GM23248 (cell line): ENCODE results near the gene ARRDC1. TPM values are rescaled to one million over a fixed set of nuclear protein-coding genes. Genes with fewer than 3 reads are reported as not detected.

ENCODE experiments used
- DNase-seq: peaks from one replicate; pipeline ENCODE4 v3.0.0-alpha.2; 2015
- H2AFZ ChIP-seq: fragments of 200-600 bp; sonication (generic); 2 replicates; pipeline ENCODE4 v1.6.1; 2016; ENCODE audit warnings: antibody characterized with exemption
- H3F3A ChIP-seq: fragments of 200-600 bp; sonication (generic); 2 replicates; pipeline ENCODE4 v1.6.1; 2016; ENCODE audit warnings: mild to moderate bottlenecking, antibody characterized with exemption, mixed run types; ENCODE audit not compliant: insufficient read depth
- H3K27ac ChIP-seq: fragments of 200-600 bp; sonication (generic); 2 replicates; pipeline ENCODE4 v1.5.1; 2016; ENCODE audit warnings: mild to moderate bottlenecking
- H3K27me3 ChIP-seq: fragments of 200-600 bp; sonication (generic); replicated peaks from 2 replicates; pipeline ENCODE4 v1.6.1; 2016; ENCODE audit warnings: mild to moderate bottlenecking; ENCODE audit not compliant: insufficient read depth
- H3K36me3 ChIP-seq: fragments of 200-600 bp; sonication (generic); 2 replicates; pipeline ENCODE4 v1.6.1; 2016; ENCODE audit warnings: low read depth, mild to moderate bottlenecking
- H3K4me1 ChIP-seq: fragments of 200-600 bp; sonication (generic); 2 replicates; pipeline ENCODE4 v1.6.1; 2016; ENCODE audit warnings: mild to moderate bottlenecking; ENCODE audit not compliant: insufficient read depth
- H3K4me2 ChIP-seq: fragments of 200-600 bp; sonication (generic); one replicate; pipeline ENCODE4 v1.6.1; 2016; ENCODE audit warnings: mild to moderate bottlenecking; ENCODE audit not compliant: unreplicated experiment
- H3K4me3 ChIP-seq: fragments of 200-600 bp; sonication (generic); 2 replicates; pipeline ENCODE4 v1.5.1; 2016; ENCODE audit warnings: mild to moderate bottlenecking
- H3K79me2 ChIP-seq: fragments of 200-600 bp; sonication (generic); 2 replicates; pipeline ENCODE4 v1.6.1; 2016; ENCODE audit warnings: mild to moderate bottlenecking; ENCODE audit not compliant: insufficient read depth
- H3K9ac ChIP-seq: fragments of 200-600 bp; sonication (generic); 2 replicates; pipeline ENCODE4 v1.6.1; 2016; ENCODE audit warnings: mild to moderate bottlenecking
- H3K9me2 ChIP-seq: fragments of 200-600 bp; sonication (generic); 2 replicates; pipeline ENCODE4 v1.6.1; 2016; ENCODE audit warnings: mixed run types, mild to moderate bottlenecking, moderate library complexity; ENCODE audit not compliant: insufficient read depth
- H3K9me3 ChIP-seq: fragments of 200-600 bp; sonication (generic); one replicate; pipeline ENCODE4 v1.6.1; 2017; ENCODE audit warnings: low read depth
- H4K20me1 ChIP-seq: fragments of 200-600 bp; sonication (generic); 2 replicates; pipeline ENCODE4 v1.6.0; 2016; ENCODE audit not compliant: insufficient read depth
- EZH2 ChIP-seq: fragments of 200-600 bp; sonication (generic); IDR thresholded peaks from 2 replicates; pipeline ENCODE4 v1.6.1; 2018; ENCODE audit warnings: antibody characterized with exemption, mild to moderate bottlenecking; ENCODE audit not compliant: insufficient read depth, poor library complexity, severe bottlenecking
- EZH2phosphoT487 ChIP-seq: fragments of 200-600 bp; sonication (generic); IDR thresholded peaks from 2 replicates; pipeline ENCODE4 v1.6.1; 2018; ENCODE audit warnings: antibody characterized with exemption, moderate library complexity, mild to moderate bottlenecking, low read depth; ENCODE audit not compliant: insufficient read depth
- WGBS, 2 experiments: methylation state at CpG; one replicate each; pipeline ENCODE4 v1.1.6; 2015 to 2017; ENCODE audit warnings: low lambda C conversion rate in 2 of 2, low coverage in 1 of 2; ENCODE audit errors: missing lambda C conversion rate in 2 of 2; 5-methylcytosine and 5-hydroxymethylcytosine counted together
- in situ Hi-C: fragments of 300-500 bp; cut with MboI; formaldehyde crosslinking; loops from 2 replicates; pipeline ENCODE4 v1.15.0; 2020
- polyA plus RNA-seq: library from polyadenylated mRNA; unstranded; fragments of >200 nt; fragmentation: Nextera tagmentation; extraction: Ambion mirVana; gene quantifications from 2 replicates; pipeline ENCODE4 v1.2.1, GENCODE V29; 2016
- small RNA-seq: library from RNA; depleted of rRNA; stranded (forward); fragments of <200 nt; gene quantifications from one replicate; pipeline ENCODE3, GENCODE V24; 2014; ENCODE audit warnings: low read depth, low replicate concordance
- total RNA-seq: library from RNA; depleted of rRNA; stranded (reverse); fragments of >200 nt; shearing (Covaris generic); gene quantifications from 2 replicates; pipeline ENCODE4 v1.2.3, GENCODE V29; 2014; rRNA removed

The ARRDC1 gene
- total and polyA plus RNA-seq, 2 experiments from 2014 or later: 21.0 to 26.9 TPM

DNA sequence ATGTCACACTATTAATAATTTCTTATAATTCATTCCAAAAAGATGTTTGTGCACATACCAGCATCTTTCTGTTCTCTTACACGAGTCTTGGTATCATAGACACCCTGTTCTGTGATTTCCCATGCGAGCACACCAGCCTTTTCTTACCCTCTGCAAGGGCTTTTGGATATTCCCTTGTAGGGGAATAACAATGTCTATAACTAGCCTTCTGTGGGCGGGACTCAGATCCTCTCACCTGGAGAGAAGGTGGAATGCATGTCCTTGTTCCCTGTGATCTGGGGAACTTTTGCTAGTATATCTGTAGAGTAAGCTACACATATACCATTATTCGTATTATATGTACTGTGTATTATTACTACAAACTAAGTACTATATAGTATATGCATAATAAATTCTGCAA lies 58.1 kb downstream of the ARRDC1 start:
- no peak overlapping the region for H3K4me2 ChIP-seq
- no peak overlapping the region for H3K4me3 ChIP-seq
- H2AFZ ChIP-seq: no peak overlapping the region
- TF ChIP-seq EZH2: no peak
- no peak for TF ChIP-seq EZH2phosphoT487
- 92 to 95% methylated on average over 4 of the region's 4 CpGs for WGBS, 2 experiments
- no peaks in the 10 kb centered on the region for H3K4me1 ChIP-seq
- no peak overlapping the region for H3K27ac ChIP-seq
- H3K36me3 ChIP-seq: no peaks in the 10 kb centered on the region
- no peaks in the 10 kb centered on the region for H3K9me2 ChIP-seq
- DNase-seq: no peak
- no peaks in the 10 kb centered on the region for H3F3A ChIP-seq
- in situ Hi-C loops: no loop called here
- peaks cover 99% of the 10 kb centered on the region for H3K79me2 ChIP-seq
- no peaks in the 10 kb centered on the region for H3K27me3 ChIP-seq
- no peak overlapping the region for H3K9ac ChIP-seq
- no peaks in the 10 kb centered on the region for H3K9me3 ChIP-seq
- H4K20me1 ChIP-seq: no peaks in the 10 kb centered on the region; the same call in none of the 2 replicates

DNA sequence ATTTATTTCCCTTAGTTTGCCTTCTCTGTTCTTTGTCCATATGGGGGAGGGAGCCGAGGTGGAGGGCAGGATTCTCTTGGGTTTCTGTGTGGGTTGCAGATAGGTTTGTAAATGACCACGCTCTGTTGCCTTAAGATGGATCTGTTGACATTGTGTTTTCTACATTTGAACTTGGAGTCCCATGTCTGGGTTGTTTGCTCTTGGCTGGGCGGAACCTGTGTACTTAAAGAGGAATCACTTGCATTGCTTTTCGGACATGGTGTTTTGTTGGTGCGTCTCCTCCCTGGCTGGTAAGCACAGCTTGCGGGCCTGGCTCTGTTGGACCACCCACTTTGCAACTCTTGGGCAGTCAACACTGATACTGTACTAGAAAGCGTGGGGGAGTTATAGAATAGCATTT lies 59.2 kb downstream of the ARRDC1 start:
- no peaks in the 10 kb centered on the region for H3F3A ChIP-seq
- TF ChIP-seq EZH2 (no peak), EZH2phosphoT487 (no peak)
- no peaks in the 10 kb centered on the region for H3K27me3 ChIP-seq
- H3K27ac ChIP-seq: no peak overlapping the region
- no peaks in the 10 kb centered on the region for H3K9me2 ChIP-seq
- H3K4me1 ChIP-seq: no peaks in the 10 kb centered on the region
- H3K9ac ChIP-seq: no peak overlapping the region
- H3K36me3 ChIP-seq: no peaks in the 10 kb centered on the region
- H2AFZ ChIP-seq: no peak overlapping the region
- H3K79me2 ChIP-seq: peaks cover 96% of the 10 kb centered on the region
- DNase-seq: no peak
- in situ Hi-C loops: no loop called here
- no peaks in the 10 kb centered on the region for H3K9me3 ChIP-seq
- WGBS, 2 experiments: 91 to 94% methylated on average over 7 of the region's 7 CpGs
- H4K20me1 ChIP-seq: no peaks in the 10 kb centered on the region; the same call in none of the 2 replicates
- no peak overlapping the region for H3K4me3 ChIP-seq
- H3K4me2 ChIP-seq: no peak overlapping the region

Small RNA genes within 50 kb of the gene (small RNA-seq; reads per million reads assigned to genes)
- gene RF00017: not detected

Other genes with a start within 250 kb of the ARRDC1 start
- 11.6 and 17.1 TPM in 2 replicates for gene EXD3, start 182.5 kb upstream of the ARRDC1 start, total RNA-seq
- gene EXD3, start 182.5 kb upstream of the ARRDC1 start, polyA plus RNA-seq: 8.7 and 10.1 TPM in 2 replicates
- 0.32 TPM in 1 of 2 replicates, not detected in the other for gene NOXA1, start 182.3 kb upstream of the ARRDC1 start, total RNA-seq
- gene NOXA1, start 182.3 kb upstream of the ARRDC1 start, polyA plus RNA-seq: 0.15 and 0.39 TPM in 2 replicates
- not detected in 2 replicates for gene ENTPD8, start 164.3 kb upstream of the ARRDC1 start, total RNA-seq
- not detected in 2 replicates for gene ENTPD8, start 164.3 kb upstream of the ARRDC1 start, polyA plus RNA-seq
- gene NSMF, start 146.4 kb upstream of the ARRDC1 start, total RNA-seq: 28.8 and 29.1 TPM in 2 replicates
- gene NSMF, start 146.4 kb upstream of the ARRDC1 start, polyA plus RNA-seq: 13.5 and 13.7 TPM in 2 replicates
- gene PNPLA7, start 55.3 kb upstream of the ARRDC1 start, total RNA-seq: 0.54 and 0.89 TPM in 2 replicates
- 0.44 and 0.59 TPM in 2 replicates for gene PNPLA7, start 55.3 kb upstream of the ARRDC1 start, polyA plus RNA-seq
- gene MRPL41, start 53.8 kb upstream of the ARRDC1 start, total RNA-seq: 28.7 and 42.9 TPM in 2 replicates
- 97.6 and 99.8 TPM in 2 replicates for gene MRPL41, start 53.8 kb upstream of the ARRDC1 start, polyA plus RNA-seq
- 27.0 and 32.6 TPM in 2 replicates for gene DPH7, start 26.8 kb upstream of the ARRDC1 start, total RNA-seq
- 24.1 and 26.7 TPM in 2 replicates for gene DPH7, start 26.8 kb upstream of the ARRDC1 start, polyA plus RNA-seq
- gene ZMYND19, start 15.2 kb upstream of the ARRDC1 start, total RNA-seq: 29.6 and 35.0 TPM in 2 replicates
- gene ZMYND19, start 15.2 kb upstream of the ARRDC1 start, polyA plus RNA-seq: 6.1 and 11.6 TPM in 2 replicates
- 26.8 and 43.6 TPM in 2 replicates for gene EHMT1, start 13.3 kb downstream of the ARRDC1 start, total RNA-seq
- 31.0 and 33.7 TPM in 2 replicates for gene EHMT1, start 13.3 kb downstream of the ARRDC1 start, polyA plus RNA-seq